ENCODE results near the gene RHBDD3.

Gene RHBDD3

DNA sequence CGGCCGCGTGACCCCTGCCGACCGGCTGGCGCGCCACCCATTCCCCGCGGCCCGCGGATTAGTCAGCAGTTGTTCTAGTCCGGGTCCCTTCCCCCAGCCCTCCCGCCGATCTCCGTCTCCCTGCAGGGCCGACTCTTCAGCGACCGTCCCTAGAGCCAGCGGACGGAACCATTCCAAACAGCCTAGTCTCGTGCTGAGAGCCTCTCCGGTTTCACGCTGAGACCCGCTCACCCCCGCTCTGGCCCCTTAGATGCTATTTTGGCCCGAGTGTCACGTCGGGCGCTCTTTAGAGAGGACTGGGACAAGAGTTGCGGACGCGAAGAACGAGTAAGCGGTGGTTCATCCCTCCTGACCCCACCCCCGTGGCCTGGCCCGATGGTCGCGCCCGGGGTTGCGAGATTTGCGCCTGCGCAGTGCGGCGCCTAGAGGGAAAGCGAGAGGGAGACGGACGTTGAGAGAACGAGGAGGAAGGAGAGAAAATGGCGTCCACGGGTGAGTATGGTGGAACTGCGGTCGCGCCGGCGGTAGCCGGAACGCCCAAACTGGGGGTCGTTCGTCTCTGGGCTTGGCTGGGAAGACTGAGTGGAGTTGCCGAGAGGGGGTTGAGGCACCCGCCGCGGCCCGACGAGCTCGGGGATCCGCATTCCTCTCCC lies at the start of gene RHBDD3, which contains the start of gene EWSR1:
Gene RHBDD3 (minus strand): TSS at position 124 of the 653 bp plus-strand sequence. CDS start 2,355 bp downstream, outside the sequence.
Gene EWSR1 (plus strand): TSS at position 411 of the 653 bp plus-strand sequence. CDS start 69 bp downstream, at position 480.
- no peak for TF ChIP-seq CTCF (IDR thresholded peaks at IDR 0.05; ENCODE audit: poor library complexity, severe bottlenecking)
- Histone ChIP-seq H3K36me3 (ENCODE audit: low read depth) (peaks cover 63% of the 10 kb centered on the region), H3K4me1 (ENCODE audit: insufficient read depth, poor library complexity, severe bottlenecking) (peaks cover 20% of the 10 kb centered on the region), H3K4me3 (ENCODE audit: severe bottlenecking) (peak within 1 kb of the TSS; percentile 93), H3K27ac (ENCODE audit: poor library complexity, severe bottlenecking) (peak within 1 kb of the TSS; percentile 84), H3K27me3 (ENCODE audit: insufficient read depth, poor library complexity, severe bottlenecking) (no peaks in the 10 kb centered on the region), H3K9me3 (ENCODE audit: severe bottlenecking) (no peaks in the 10 kb centered on the region)
- peak; percentile 96 for DNase-seq (ENCODE audit: low spot score)
- ATAC-seq (ENCODE audit: low read depth): peak; percentile 81

- DNase-seq (ENCODE audit: low spot score) (no peak), ATAC-seq (ENCODE audit: low read depth) (no peak)
- Histone ChIP-seq H3K27me3 (ENCODE audit: insufficient read depth, poor library complexity, severe bottlenecking) (peaks cover 31% of the 10 kb centered on the region), H3K9me3 (ENCODE audit: severe bottlenecking) (no peaks in the 10 kb centered on the region), H3K4me1 (ENCODE audit: insufficient read depth, poor library complexity, severe bottlenecking) (peaks cover under 1% of the 10 kb centered on the region), H3K36me3 (ENCODE audit: low read depth) (no peaks in the 10 kb centered on the region), H3K27ac (ENCODE audit: poor library complexity, severe bottlenecking) (no peak overlapping the region), H3K4me3 (ENCODE audit: severe bottlenecking) (no peak overlapping the region)
- TF ChIP-seq CTCF (IDR thresholded peaks at IDR 0.05; ENCODE audit: poor library complexity, severe bottlenecking): no peak
Measured at GRCh38 chr22:29316141-29316828, 48.5 kb upstream of the RHBDD3 start.

GRCh38 chr22:29315286-29316140 lies 47.7 kb upstream of the RHBDD3 start, which contains the start of gene RASL10A:
Gene RASL10A, minus strand, starts transcription at chr22:29315697. Its CDS starts 451 bp downstream, at chr22:29315246.
- Histone ChIP-seq H3K27me3 (ENCODE audit: insufficient read depth, poor library complexity, severe bottlenecking) (peaks cover 31% of the 10 kb centered on the region), H3K27ac (ENCODE audit: poor library complexity, severe bottlenecking) (no peak within 1 kb of the TSS), H3K36me3 (ENCODE audit: low read depth) (no peaks in the 10 kb centered on the region), H3K4me3 (ENCODE audit: severe bottlenecking) (peak within 1 kb of the TSS; percentile 20), H3K9me3 (ENCODE audit: severe bottlenecking) (no peaks in the 10 kb centered on the region), H3K4me1 (ENCODE audit: insufficient read depth, poor library complexity, severe bottlenecking) (peaks cover 6% of the 10 kb centered on the region)
- TF ChIP-seq CTCF (IDR thresholded peaks at IDR 0.05; ENCODE audit: poor library complexity, severe bottlenecking): no peak
- ATAC-seq (ENCODE audit: low read depth): 0 out of 3 replicates have a peak, but pooled peaks have one; percentile 9
- no peak for DNase-seq (ENCODE audit: low spot score)

- ATAC-seq (ENCODE audit: low read depth) (no peak), DNase-seq (ENCODE audit: low spot score) (peak; percentile 56)
- Histone ChIP-seq H3K36me3 (ENCODE audit: low read depth) (no peaks in the 10 kb centered on the region), H3K27me3 (ENCODE audit: insufficient read depth, poor library complexity, severe bottlenecking) (peaks cover 31% of the 10 kb centered on the region), H3K4me1 (ENCODE audit: insufficient read depth, poor library complexity, severe bottlenecking) (peaks cover 8% of the 10 kb centered on the region), H3K27ac (ENCODE audit: poor library complexity, severe bottlenecking) (no peak overlapping the region), H3K9me3 (ENCODE audit: severe bottlenecking) (no peaks in the 10 kb centered on the region), H3K4me3 (ENCODE audit: severe bottlenecking) (peak overlapping the region; percentile 20)
- no peak for TF ChIP-seq CTCF (IDR thresholded peaks at IDR 0.05; ENCODE audit: poor library complexity, severe bottlenecking)
Measured at GRCh38 chr22:29314537-29315285, 46.9 kb upstream of the RHBDD3 start.
